ENCODE results near the gene RIC8B. TPM values are rescaled to one million over a fixed set of nuclear protein-coding genes. Genes with fewer than 3 reads are reported as not detected.

The RIC8B gene
- total RNA-seq, 1 experiment from 2014 or later = 10.4 TPM

GRCh38 chr12:106791531-106791930 is 17.0 kb downstream of the RIC8B start:
- DNase-seq (ENCODE audit: extremely low read depth, low read depth) = no peak

DNA sequence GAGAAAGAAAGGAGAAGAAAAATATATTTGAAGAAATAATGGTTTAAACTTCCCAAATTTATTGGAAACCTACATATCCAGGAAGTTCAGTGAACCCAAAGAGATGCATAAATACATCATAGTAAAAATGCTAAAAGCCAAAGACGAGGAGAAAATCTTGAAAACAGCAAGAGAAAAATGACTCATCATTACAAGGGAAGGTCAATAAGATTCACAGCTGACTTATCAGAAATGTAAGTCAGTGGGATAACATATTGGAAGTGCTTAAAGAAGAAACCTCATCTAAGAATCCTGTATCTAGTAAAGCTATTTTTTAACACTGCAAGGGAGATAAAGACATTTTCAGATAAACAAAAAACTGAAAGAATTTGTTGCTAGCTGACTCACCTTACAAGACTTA is 19.9 kb downstream of the RIC8B start:
- DNase-seq (ENCODE audit: extremely low read depth, low read depth) = no peak

DNA sequence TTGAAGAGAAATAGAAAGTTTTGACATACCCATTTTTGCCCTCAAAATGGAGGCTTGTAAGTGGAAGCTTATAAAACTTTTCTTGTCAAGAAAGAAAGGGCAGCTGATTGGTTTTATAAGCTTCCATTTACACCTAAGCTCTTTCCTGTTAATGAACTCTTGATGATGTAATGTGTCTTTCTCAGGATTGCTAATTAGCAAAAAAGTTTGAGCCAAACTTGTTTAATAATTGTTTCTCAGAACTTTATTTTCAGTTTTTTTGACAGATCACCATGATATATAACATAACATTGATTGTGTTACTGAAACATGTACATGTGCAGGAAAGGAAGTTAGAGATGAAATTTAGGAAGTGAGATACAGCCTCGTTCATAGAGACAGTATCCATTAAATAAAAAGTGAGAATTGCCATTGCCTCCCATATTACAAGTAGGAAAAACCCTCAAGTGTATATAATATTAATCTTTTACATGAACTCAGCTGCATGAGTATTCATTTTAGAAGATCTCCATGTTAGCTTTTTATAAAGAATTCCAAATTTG is 26.8 kb downstream of the RIC8B start:
- no peak for DNase-seq (ENCODE audit: extremely low read depth, low read depth)

GRCh38 chr12:106801830-106802533 is 27.5 kb downstream of the RIC8B start:
- DNase-seq (ENCODE audit: extremely low read depth, low read depth) = no peak

- no peak for DNase-seq (ENCODE audit: extremely low read depth, low read depth)
Observed at GRCh38 chr12:106804668-106805067, 30.2 kb downstream of the RIC8B start.

GRCh38 chr12:106814714-106815113 is 40.2 kb downstream of the RIC8B start:
- DNase-seq (ENCODE audit: extremely low read depth, low read depth) = no peak

DNA sequence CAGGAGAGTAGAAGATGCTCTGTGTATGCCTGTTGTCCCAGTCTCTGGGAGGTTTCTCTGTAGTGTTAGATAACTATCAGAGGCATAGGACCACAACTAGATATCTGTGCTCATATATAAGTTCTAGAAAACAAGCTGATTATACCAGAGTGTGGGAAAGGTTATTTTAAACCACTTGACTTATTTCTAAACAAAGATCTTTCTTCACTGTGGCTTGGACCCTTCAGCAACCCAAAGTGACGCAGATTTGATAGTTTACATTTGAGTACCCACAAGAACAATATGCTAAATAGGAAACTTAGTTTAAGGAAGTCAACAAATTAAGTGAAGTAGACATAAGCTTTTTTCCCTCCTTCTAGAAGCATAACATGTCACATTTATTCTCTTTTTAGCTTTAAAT is 41.3 kb downstream of the RIC8B start:
- DNase-seq (ENCODE audit: extremely low read depth, low read depth) = no peak

GRCh38 chr12:106816231-106816630 is 41.7 kb downstream of the RIC8B start:
- DNase-seq (ENCODE audit: extremely low read depth, low read depth) = no peak

DNA sequence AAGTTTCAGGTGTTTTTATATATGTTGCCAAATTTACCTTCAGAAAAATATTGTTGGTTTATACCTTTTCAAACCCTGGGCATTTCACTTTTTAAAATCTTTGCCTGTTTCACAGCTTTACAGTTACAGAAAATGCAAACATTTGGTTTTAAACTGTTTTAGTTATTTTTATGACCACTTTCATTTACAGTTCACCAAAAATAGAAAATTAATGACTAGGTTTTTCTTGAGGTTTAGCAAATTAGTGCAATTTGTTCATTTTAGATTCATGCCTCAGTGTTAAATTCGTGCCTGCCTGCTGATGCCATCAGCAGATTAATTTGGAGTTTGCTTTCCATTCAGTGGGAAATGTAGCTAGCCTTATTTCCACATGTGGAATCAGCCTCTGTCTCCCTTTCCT is 45.5 kb downstream of the RIC8B start:
- DNase-seq (ENCODE audit: extremely low read depth, low read depth) = no peak

- no peak for DNase-seq (ENCODE audit: extremely low read depth, low read depth)
Observed at GRCh38 chr12:106831699-106832098, 57.2 kb downstream of the RIC8B start.

DNA sequence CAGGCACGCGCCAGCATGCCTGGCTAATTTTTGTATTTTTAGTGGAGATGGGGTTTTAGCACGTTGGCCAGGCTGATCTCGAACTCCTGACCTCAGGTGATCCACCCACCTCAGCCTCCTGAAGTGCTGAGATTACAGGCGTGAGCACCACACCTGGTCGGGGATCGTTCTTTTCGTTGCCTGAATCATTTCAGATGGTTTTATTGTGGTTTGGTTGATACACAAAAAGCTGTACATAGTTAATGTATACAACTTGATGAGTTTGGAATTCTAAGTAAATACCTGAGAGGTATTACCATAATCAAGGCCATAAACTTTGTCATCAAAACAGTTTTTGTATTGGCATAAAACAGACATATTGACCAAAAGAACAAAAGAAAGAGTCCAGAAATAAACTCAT is 63.3 kb downstream of the RIC8B start:
- no peak for DNase-seq (ENCODE audit: extremely low read depth, low read depth)

DNA sequence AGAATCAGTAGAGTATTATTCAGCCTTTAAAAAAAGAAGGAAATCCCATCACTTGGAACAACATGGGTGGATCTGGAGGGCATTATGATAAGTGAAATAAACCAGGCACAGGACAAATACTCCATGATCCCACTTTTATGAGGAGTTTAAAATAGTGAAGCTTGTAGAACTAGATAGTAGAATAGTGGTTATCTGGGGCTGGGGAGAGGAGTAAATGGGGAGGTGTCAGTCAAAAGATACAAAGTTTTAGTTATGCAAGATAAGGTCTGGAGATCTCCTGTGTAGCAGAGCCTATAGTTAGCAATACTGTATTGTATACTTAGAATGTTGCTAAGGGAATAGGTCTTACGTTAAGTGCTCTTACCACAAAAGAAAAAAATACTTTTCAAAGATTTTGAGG is 64.9 kb downstream of the RIC8B start:
- DNase-seq (ENCODE audit: extremely low read depth, low read depth) = no peak

- DNase-seq (ENCODE audit: extremely low read depth, low read depth) = no peak
Observed at GRCh38 chr12:106840243-106840642, 65.8 kb downstream of the RIC8B start.

GRCh38 chr12:106841510-106842302 is 67.2 kb downstream of the RIC8B start:
- peak; percentile 60 for DNase-seq (ENCODE audit: extremely low read depth, low read depth)

- DNase-seq (ENCODE audit: extremely low read depth, low read depth) = no peak
Observed at GRCh38 chr12:106845902-106846301, 71.4 kb downstream of the RIC8B start.

- no peak for DNase-seq (ENCODE audit: extremely low read depth, low read depth)
Observed at GRCh38 chr12:106847861-106848260, 73.4 kb downstream of the RIC8B start.

GRCh38 chr12:106851306-106851705 is 76.8 kb downstream of the RIC8B start:
- DNase-seq (ENCODE audit: extremely low read depth, low read depth) = no peak

GRCh38 chr12:106854723-106855122 is 80.2 kb downstream of the RIC8B start:
- no peak for DNase-seq (ENCODE audit: extremely low read depth, low read depth)

DNA sequence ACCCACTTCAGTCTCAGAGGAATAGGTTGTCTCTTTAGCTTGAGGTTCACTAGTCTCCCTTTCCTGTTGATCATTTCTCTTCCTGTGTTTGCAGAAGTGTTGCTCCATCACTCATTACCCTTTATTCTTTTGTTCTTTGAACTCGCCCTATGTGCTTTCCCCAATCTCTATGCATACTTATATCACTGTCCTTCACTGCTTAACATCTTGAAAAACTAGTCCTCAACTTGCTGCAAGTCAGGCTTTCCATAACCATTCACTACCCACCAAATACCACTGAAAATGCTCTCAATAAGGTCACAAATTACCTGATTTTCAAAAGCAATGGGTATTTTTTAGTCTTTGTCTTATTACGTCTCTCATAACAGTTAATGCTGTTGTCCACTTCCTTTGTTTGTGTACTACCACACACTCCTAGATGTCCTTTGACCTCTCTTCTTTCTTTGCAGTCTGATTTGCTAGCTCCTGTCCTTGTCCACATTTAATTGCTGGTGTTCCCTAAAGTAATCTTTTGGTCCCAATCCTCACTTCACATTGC is 80.8 kb downstream of the RIC8B start:
- DNase-seq (ENCODE audit: extremely low read depth, low read depth) = no peak

GRCh38 chr12:106861984-106862916 is 87.8 kb downstream of the RIC8B start:
- DNase-seq (ENCODE audit: extremely low read depth, low read depth) = no peak

DNA sequence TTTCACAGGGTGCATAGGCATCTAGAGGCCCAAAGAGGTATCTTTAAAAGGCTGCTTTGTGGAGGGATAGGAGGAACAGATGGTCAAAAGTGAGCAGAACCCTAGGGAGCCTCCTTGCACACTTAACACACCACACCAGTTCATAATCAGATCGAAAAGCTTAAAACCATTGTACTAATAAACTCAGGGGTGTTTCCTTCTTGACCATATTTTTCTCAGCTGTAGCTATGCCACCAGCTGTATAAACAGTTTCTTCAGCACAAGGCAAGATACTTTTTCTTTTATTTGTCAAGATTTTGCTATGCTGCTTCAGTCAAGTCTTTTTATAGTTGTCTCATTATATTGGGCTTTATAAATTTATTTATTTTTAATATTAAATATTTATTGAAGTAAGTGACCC is 88.7 kb downstream of the RIC8B start:
- no peak for DNase-seq (ENCODE audit: extremely low read depth, low read depth)
